Activated naive CD4-positive, alpha-beta T cell (primary cell): ENCODE measurements around the gene FHAD1.
"Not testable (repeated sequence)": the region's sequence is repeated elsewhere in the genome, so short reads cannot be mapped to it uniquely, and the experiment has no call there.

Source experiments
- DNase-seq, 4 experiments: peaks; one replicate each; lab custom pipeline; 2025; lab: John Stamatoyannopoulos, UW

Gene FHAD1

DNA sequence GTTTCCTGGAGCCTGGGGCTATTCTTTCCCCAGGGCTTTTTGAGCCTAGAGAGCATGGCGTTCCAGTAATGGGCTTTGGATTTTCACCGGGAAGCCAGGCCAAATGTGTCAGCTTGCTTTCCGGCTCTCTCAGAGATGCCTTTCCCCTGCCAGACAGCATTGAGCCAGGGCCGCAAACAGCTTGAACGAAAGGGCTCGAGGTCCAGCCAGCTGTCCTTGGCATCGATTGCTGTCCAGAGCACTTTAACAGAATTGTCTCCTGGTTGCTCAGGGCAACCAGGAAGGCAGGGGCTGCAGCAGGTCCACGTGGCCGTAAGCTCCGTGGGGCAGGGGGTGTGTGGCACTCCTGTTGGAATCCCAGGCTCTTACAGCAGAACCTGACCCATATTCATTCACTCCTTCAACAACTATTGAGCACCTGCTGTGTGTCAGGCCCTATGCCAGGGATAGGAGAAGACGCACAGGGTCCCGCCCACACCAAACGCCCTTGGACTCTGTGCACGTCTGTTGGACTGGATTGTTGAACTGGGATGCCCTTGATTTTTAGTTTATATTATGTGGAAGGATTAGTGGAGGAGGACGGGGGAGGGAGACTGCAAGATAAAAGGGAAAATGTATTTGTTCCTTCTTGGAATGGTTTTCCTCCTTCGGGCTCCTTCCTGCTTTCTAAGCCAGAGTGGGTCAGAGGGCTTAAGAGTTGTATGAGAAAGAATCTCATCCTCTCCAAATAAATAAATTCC is 123.9 kb downstream of the FHAD1 start:
- DNase-seq: no peak

DNA sequence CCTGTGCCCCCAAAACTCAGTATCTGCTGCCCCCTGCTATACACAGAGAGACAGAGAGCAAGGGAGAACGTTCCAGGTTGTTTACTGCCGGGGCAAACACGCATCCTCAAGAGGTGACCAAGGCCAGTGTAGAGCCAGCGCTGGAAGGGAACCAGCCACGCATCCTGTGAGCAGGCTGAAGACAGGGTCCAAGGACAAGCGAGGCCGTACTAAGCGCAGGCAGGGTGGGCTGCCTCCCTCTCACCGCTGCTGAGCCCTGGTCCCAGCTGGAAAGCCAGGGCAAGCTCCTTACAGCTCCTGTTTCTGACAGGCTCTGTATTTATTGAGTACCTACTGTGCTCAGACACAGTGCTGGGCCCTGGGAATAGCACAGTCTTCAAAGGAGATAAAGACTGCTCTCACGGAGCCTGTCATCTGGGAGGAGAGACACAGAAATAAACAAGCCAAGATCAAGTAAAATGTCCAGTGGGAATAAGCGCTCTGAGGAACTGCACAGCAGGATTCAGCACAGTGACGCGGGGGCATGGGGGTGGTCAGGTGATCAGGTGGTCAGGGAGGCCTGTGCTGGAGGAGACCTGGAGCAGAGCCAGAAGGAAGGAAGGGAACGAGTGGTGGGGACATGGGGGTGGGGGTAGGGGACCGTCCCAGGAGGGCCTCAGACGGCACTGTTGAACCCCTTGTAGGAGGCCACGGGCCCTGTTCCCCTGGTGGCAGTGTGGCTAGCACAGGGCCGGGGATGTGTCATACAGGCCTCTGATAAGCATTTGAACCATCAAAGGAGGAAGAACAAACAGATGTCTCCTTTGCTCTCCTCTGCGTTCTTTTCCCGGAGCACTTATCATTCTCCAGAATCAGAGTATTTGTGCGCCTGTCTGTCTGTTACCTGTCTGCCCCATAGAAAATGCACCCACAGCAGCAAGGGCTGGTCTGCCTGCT is 124.9 kb downstream of the FHAD1 start:
- no peak for DNase-seq

DNA sequence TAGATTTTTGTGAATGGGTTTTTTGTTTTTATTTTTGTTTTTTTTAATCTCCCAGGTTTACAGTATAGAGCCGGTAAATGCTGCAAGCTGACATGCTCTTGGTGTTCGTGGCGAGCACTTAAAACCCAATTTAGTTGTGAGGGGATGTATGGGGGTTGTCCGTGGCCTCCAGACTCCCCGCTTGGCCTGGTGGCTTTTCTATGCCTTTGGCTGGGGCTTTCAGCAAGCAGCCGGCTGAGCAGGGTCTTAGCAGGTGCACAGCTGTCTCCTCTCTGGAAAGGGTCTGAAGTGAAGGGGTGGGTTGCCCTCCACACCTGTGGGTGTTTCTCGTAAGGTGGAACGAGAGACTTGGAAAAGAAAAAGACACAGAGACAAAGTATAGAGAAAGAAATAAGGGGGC is 131.7 kb downstream of the FHAD1 start:
- DNase-seq: no peak

DNA sequence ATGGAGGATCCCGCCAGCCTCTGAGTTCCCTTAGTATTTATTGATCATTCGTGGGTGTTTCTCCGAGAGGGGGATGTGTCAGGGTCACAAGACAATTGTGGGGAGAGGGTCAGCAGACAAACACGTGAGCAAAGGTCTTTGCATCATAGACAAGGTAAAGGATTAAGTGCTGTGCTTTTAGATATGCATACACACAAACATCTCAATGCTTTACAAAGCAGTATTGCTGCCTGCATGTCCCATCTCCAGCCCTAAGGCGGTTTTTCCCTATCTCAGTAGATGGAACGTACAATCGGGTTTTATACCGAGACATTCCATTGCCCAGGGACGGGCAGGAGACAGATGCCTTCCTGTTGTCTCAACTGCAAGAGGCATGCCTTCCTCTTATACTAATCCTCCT is 132.1 kb downstream of the FHAD1 start:
- DNase-seq: not testable (repeated sequence)

DNA sequence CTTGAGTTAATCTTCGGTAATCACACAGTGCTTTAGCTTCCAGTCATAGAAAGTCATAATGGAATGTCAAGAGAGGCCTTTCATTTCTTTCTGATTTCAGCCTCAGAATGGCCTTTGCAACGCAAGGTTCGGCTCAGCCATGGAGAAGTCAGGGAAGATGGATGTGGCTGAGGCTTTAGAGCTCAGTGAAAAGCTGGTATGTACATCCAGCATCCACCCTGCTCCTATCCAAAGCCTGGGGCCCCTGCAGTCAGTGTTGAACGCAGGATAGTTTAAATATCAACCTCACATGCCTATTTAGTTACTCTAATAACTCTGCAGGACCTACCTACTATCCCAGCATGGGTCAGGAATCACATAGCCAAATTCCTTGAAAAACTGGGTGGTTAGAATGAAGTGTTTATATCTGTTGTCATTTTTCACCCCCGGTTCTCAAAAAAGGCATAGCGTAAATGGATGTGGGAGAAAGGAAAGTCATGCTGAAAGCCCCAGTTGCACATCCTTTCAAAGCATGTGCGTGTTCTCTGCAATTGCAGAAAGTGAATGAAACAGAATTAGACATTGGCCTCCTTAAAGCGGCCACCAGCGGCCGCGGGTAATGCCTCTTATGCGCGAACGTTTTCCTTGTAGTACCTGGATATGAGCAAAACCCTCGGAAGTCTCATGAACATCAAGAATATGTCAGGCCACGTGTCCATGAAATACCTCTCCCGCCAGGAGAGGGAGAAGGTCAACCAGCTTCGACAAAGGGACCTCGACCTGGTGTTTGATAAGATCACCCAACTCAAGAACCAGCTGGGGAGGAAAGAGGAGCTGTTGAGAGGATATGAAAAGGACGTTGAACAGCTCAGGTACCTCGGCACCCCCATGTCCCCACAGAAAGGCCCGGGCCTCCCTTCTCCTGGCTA is 133.8 kb downstream of the FHAD1 start:
- DNase-seq: no peak

DNA sequence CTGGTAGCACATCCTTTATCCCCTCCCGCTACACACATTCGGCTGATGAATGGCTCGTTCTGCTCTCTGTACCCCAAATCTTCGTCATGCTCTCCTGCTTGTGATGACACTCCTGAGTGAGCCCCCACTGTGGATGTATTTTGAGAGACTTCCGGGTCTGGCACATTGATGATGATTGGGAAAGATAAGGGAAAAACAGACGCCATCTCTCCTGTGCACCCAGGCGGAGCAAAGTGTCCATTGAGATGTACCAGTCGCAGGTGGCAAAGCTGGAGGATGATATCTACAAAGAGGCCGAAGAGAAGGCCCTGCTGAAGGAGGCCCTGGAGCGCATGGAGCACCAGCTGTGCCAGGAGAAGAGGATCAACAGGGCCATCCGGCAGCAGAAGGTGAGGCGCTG is 134.8 kb downstream of the FHAD1 start:
- DNase-seq: no peak

DNA sequence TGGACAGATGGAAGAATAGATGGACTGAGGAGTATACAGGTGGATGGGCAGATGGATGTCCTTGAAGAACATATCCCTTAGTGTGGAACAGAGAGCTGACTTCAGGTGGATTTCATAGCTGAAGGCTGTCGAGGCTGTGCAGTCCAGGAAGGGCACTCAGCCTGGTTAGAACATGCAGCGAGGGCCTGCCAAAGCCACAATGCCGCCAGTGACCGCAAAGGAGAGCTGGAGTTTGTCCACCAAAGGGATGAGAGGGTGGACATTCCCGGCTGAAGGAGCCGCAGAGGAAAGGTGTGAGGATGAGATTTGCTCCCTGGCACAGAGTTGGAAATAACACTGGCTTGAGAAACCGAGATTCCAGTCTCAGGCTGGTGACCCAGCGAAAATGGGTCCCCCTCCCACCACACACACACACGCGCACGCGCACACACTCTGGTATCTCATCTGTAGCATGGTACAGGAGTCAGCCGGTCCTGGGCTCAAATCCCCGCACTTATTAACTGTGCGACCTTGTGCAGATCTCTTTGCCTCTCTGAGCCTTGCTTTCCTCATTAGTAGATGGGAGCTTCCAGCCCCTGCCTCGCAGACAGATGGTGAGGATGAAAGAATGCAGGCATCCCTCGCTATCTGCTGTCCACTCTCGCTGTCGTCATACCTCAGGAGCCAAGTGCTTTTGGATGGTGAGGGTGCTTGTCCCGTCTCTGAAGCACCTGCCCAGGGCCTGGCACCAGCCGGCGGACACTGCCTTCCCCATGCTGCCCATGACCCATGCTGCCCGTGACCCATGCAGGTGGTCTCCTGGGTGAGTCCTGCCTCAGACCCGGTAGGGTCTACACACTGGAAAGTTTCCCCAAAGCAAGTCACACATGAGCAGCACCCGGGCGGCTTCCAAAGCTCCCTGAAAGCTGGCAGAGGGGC is 135.8 kb downstream of the FHAD1 start:
- no peak for DNase-seq

DNA sequence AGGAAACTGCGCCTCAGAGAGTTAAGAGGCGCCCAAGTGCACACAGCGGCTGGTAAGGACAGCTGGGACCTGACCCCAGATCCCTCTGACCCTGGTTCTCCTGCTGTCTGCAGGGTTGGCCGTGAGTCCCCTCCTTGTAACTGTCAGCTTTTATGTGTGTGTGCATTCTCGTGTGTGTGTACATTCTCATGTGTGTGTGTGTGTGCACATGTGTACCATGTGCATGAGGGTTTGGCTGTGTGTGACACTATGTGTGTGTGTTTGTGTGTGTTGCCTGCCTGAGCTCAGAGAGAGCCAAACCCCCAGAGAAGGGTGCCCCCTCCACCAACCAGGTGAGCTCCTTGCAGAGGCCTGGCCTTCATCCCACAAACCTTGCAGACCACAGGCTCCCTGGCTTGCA is 136.8 kb downstream of the FHAD1 start:
- DNase-seq: no peak

DNA sequence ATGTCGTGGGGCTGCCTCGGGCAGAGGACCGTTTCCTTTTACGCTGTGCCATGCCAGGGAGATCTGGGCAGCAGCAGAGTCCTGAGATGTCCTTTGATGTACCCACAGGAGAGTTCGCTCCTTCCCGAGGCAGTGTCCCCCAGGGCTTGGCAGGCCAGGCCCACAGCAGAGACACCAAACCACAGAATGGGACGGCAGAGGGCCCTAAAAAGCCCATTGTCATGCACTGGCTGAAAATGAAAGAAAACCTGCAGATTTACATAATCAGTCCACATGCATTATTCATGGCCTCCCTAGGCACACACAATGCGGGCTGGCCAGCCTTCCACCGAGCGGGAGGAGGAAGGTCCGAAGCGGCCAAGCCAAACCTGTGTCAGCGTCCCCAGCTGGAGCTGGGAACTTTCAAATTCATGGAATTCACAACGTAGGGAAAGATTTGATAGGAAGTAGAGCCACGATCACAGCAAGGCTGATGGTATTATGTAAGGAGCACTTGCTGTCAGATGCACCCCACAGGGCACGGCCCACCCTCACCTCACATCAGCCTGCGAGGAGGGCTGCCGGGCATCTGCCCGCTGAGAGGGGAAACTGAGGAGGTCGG is 137.4 kb downstream of the FHAD1 start:
- no peak for DNase-seq

DNA sequence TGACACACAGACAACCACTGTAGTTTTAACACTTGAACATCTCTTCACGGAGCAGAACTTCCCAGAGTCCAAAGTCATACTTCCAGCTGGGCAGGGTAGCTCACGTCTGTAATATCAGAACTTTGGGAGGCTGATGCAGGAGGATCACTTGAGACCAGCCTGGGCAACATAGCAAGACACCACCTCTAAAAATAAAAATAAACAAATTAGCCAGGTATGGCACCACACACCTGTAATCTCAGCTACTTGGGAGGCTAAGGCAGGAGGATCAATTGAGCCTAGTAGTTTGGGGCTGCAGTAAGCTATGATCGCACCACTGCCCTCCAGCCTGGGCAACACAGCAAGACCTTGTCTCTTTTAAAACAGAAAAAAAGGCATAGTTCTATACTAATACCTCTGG is 138.4 kb downstream of the FHAD1 start:
- DNase-seq: no peak

DNA sequence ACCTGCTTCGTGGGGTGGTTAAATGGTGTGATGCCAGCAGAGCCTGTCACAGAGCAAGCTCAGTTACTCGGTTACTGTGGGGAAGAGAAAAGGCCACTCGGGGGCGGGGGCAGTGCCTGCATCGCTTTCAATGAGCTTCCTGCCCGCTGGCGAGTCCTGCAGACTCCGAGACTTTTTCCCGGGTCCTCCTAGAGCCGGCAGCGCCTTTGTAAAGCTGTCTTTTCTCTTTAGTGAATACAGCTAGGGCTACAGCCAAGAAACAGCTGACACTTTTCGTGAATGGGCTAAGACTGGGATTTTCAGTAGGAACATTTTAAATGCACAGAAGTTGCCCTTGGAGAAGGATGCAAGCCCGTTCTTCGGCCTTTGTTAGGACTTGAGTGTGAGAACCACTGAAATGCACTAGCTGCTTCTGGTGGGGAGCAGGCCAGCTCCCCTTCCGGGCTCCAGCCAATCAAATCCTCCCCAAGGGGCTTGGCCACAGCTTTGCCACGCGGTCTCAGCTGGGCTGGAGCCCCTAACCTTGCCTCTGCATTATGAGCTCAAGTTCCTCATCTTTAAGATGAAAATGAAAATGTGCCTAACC is 139.2 kb downstream of the FHAD1 start:
- no peak for DNase-seq

DNA sequence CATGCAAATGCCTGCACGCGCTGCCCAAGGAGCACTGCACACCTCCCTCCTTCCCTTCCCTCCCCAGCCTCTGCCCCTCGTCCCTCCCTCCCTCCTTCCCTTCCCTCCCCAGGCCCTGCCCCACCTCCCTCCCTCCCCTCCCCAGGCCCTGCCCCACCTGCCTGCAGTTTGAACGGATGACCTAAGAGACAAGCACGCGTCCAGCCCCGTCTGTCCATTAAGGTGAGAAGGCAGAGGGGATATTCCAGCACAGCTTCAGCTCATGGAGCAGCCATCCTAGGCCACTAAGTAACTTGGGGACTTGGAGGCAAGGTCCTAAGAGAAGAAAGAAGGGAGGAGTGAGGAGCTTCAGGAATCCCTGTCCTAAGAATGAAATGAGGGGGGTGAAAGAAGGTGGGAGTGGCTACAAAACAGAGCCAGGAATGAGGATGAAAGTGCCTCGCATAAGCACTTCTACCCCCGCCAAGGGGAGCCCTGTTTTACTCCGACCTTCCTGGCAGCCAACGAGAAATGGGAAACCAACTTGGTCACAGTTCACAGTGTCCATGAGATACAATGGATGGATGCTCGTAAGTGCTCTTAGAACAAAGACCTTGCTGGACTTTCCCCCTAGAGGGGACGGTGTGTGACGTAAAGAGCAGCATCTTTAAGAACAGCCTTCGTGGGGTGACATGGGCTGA is 141.3 kb downstream of the FHAD1 start:
- no peak for DNase-seq

DNA sequence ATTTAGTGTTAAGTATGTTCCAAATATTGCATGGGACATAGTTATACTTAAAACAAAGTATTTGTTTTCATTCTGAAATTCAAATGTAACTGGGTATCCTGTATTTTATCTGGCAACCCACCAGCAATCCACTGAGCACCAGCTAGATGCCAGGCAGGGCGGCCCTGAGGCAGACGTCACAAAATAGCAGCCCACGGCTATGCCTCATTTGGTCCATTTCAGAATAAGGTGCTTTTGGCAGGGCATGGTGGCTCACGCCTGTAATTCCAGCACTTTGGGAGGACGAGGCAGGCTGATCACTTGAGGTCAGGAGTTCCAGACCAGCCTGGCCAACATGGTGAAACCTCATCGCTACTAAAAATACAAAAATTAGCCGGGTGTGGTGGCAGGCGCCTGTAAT is 142.8 kb downstream of the FHAD1 start:
- DNase-seq: not testable (repeated sequence)

DNA sequence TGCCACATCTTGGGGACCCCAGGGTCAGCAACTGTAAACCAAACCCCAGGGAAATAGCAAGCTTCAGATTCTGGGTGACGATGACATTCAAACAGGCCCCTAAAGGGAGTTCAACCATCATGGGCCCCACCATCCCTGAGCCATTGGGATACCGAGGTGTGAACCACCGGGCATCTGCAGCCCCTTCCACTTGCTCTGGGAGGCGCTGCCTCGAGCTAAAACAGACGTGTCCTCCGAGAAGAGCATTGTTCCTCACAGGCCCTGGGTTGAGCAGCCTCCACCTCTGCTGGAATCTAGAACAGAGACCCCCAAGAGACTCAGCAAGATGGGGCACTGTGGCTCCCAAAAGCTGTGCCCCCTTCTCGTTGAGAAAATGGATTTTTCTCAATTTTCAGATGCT is 143.6 kb downstream of the FHAD1 start:
- no peak for DNase-seq

DNA sequence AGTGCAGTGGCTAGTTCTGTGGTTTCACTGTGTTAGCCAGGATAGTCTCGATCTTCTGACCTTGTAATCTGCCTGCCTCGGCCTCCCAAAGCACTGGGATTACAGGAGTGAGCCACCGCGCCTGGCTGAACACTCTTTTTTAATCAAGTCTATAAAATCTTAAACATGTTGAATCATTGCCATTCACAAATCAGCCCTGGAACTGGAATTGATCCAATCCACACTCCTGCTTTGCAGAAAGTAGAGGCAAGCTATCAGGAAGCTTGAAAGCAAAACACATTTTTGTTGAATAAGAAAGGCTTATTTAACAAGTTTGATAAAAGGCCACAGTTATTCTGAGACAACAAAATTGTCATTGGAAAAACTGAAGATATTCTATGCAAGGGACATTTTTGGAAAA is 144.3 kb downstream of the FHAD1 start:
- no peak for DNase-seq

DNA sequence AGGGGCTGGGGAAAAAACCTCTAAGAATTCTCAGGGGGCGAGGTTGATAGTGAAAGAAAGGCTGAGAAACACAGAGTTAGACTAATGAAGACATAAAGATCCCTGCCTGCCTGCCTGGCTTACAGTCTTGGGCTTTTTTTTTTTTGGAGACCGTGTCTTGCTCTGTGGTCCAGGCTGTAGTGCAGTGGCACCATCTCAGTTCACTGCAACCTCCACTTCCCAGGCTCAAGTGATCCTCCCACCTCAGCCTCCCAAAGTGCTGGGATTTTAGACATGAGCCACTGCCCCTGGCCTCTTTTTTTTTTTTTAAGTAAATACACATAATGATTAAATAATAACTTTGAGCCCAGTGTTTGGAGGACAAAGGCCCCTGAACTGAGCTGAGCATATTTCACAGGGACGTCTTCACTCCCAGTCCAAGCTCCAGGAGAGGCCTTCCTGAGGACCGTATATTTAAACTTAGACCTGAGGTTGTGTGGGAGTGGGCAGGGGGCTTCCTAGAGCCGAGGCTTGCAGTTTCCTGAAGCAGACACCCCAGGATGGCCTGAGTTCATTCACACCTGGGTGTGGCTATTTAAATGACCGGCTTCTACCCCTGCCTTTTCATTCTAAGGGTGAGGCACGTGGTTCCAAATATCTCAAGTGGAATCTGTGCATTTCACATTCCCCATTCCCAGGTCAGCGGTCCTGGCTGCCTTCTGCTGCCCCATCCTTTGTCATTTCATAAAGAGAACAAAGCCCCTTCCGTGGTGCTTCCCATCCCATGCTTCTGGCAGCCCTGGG is 146.6 kb downstream of the FHAD1 start:
- no peak for DNase-seq

DNA sequence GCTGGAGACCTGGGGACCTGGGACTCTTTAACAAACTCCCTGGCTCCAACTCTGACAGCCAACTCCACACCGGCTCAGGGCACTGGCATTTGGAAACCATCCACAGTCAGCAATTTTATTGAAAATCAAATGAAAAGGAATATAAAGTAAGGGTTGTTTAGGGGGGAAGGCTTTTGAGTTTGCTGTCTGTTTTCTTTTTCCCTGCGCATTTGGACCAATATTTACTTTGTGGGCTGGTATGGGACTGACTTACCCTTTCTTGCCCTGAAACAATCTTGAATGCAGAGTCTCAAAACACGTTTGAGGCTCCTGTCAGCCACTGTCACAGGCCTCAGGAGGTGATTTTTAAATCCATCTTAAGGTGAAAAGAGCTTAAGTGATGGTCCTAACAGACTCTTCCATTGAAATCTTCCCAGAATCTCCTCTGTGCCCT is 147.3 kb downstream of the FHAD1 start:
- no peak for DNase-seq

DNA sequence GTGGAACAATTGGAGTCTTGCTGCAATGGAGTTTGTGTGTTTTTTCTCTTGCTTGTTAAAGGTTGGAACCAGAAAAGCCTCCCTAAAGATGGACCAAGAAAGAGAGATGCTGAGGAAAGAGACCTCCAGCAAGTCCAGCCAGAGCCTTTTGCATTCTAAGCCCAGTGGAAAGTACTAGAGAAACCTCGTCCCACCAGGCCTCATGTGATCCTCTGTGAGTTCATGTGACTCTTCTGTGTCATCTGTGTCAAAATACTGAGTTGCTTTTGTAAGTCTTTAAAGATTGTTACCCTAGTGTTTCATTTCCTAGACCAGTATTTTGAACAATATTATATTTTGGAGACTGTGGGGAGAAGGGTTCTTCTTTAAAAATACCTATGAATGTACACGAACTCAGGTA is 150.2 kb downstream of the FHAD1 start:
- no peak for DNase-seq

DNA sequence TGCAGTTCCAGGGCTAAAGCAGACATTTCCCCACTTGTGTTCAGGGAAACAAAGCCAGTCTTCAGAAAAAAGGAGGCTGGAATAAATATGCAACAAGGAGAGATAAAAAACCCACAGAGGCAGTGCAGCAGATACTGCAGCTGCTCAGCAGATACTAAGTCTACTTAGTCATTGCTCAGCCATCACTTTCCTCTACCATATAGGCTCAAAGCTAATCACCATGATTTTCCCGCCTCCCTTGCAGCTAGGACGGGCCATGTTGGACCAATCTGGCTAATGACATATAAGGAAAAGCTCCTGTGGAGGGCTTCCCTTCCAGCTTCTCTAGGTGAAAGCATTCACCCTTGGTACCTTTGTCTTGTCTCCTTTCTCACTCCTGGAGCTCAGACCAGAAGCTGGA is 152.7 kb downstream of the FHAD1 start:
- DNase-seq: no peak
